Fibroblast of pulmonary artery (primary cell): ENCODE measurements around the gene ZFHX3.
"Not testable (repeated sequence)": the region's sequence is repeated elsewhere in the genome, so short reads cannot be mapped to it uniquely, and the experiment has no call there.

ENCODE experiments used
- DNase-seq: peaks from one replicate; pipeline ENCODE4 v3.0.0-alpha.2; 2010; ENCODE audit warnings: low read depth
- H3K4me3 ChIP-seq: replicated peaks from 2 replicates; pipeline ENCODE4 v1.5.1; 2011; ENCODE audit warnings: low read depth, mild to moderate bottlenecking, control low read depth, low read length, moderate library complexity
- CTCF ChIP-seq: IDR thresholded peaks from 2 replicates; pipeline ENCODE4 v1.5.1; 2011; ENCODE audit warnings: mild to moderate bottlenecking, control low read depth, low read length, inconsistent platforms; ENCODE audit errors: missing control alignments

ZFHX3 gene

GRCh38 chr16:73015612-73016487 lies 32.1 kb downstream of the ZFHX3 start:
- no peak overlapping the region for H3K4me3 ChIP-seq
- no peak for DNase-seq
- no peak for TF ChIP-seq CTCF

- no peak for TF ChIP-seq CTCF
- no peak overlapping the region for H3K4me3 ChIP-seq
- DNase-seq = no peak
Measured at GRCh38 chr16:73014768-73015167, 33.2 kb downstream of the ZFHX3 start.

GRCh38 chr16:73013974-73014373 lies 34.0 kb downstream of the ZFHX3 start:
- no peak overlapping the region for H3K4me3 ChIP-seq
- DNase-seq = no peak
- TF ChIP-seq CTCF = no peak

- H3K4me3 ChIP-seq = no peak overlapping the region
- no peak for TF ChIP-seq CTCF
- no peak for DNase-seq
Measured at GRCh38 chr16:73012341-73012740, 35.6 kb downstream of the ZFHX3 start.

GRCh38 chr16:73011926-73012325 lies 36.0 kb downstream of the ZFHX3 start:
- TF ChIP-seq CTCF = no peak
- no peak overlapping the region for H3K4me3 ChIP-seq
- DNase-seq = no peak

GRCh38 chr16:73010150-73010676 lies 37.7 kb downstream of the ZFHX3 start:
- TF ChIP-seq CTCF = no peak
- H3K4me3 ChIP-seq = no peak overlapping the region

GRCh38 chr16:73009710-73010109 lies 38.2 kb downstream of the ZFHX3 start:
- DNase-seq, H3K4me3 ChIP-seq: not testable (repeated sequence)

More at GRCh38 chr16:73010150-73010676, 37.7 kb downstream of the ZFHX3 start:
- no peak for DNase-seq
